ENCODE data around the gene ANO9. TPM values are rescaled to one million over a fixed set of nuclear protein-coding genes. Genes with fewer than 3 reads are reported as not detected.

The ANO9 gene
- total RNA-seq, 2 donors from 2014 or later: 15.6 to 26.4 TPM

DNA sequence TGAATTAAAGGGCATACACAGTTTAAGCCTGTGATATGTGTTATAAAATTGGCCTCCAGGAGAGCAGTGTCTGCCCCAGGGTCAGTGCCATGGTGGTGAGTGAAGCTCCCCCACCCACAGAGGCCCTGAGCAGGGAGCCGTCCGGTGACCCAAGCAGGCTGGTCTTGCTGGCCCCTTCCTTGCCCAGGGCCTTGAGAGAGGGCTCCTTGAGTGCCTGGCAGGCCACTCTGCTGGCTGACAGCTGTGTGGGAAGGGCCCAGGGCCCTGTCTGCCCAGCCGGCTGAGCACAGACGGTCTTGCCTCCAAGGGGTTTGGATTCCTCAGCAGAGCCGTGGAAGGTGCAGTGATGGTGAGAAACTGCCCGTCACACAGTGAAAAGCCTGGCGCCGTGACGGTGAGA is 34.1 kb upstream of the ANO9 start:
- TF ChIP-seq, protein P1, sequence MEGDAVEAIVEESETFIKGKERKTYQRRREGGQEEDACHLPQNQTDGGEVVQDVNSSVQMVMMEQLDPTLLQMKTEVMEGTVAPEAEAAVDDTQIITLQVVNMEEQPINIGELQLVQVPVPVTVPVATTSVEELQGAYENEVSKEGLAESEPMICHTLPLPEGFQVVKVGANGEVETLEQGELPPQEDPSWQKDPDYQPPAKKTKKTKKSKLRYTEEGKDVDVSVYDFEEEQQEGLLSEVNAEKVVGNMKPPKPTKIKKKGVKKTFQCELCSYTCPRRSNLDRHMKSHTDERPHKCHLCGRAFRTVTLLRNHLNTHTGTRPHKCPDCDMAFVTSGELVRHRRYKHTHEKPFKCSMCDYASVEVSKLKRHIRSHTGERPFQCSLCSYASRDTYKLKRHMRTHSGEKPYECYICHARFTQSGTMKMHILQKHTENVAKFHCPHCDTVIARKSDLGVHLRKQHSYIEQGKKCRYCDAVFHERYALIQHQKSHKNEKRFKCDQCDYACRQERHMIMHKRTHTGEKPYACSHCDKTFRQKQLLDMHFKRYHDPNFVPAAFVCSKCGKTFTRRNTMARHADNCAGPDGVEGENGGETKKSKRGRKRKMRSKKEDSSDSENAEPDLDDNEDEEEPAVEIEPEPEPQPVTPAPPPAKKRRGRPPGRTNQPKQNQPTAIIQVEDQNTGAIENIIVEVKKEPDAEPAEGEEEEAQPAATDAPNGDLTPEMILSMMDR (IDR thresholded peaks at IDR 0.05): no peak
- no peak for TF ChIP-seq POLR2A (IDR thresholded peaks at IDR 0.05)
- no peak for DNase-seq

DNA sequence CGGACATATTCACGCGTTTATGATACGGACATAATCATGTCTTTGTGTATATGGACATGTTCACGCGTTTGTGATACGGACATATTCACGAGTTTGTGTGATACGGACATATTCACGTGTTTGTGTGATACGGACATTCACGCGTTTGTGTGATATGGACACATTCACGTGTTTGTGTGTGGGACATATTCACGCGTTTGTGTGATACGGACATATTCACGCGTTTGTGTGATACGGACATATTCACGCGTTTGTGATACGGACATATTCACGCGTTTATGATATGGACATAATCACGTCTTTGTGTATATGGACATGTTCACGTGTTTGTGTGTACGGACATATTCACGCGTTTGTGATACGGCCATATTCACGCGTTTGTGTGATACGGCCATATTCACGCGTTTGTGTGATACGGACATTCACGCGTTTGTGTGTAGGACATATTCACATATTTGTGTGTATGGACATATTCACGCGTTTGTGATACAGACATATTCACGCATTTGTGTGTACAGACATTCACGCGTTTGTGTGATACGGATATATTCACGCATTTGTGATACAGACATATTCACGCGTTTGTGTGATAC is 33.2 kb upstream of the ANO9 start:
- Histone ChIP-seq H3K4me1 (peaks cover 3% of the 10 kb centered on the region), H3K36me3 (replicated peaks in 1 of 2; ENCODE audit: insufficient read depth in 1 of 2, low read depth in 2 of 2) (no peaks in the 10 kb centered on the region), H3K27ac (no peak overlapping the region), H3K27me3 (no peaks in the 10 kb centered on the region), H3K4me3 (no peak overlapping the region), H3K9me3 (no peaks in the 10 kb centered on the region)
- ATAC-seq: no peak
- WGBS, 2 donors: 88 to 92% methylated on average over 48 of the region's 48 CpGs
- DNase-seq: no peak
- TF ChIP-seq POLR2A (IDR thresholded peaks at IDR 0.05): no peak
- TF ChIP-seq, protein P1 (IDR thresholded peaks at IDR 0.05): no peak
- intact Hi-C loops (cut with DNase I): no loop called here

More for the DNA sequence above, 34.1 kb upstream of the ANO9 start:
- Histone ChIP-seq H3K4me3 (no peak overlapping the region), H3K27ac (no peak overlapping the region), H3K36me3 (replicated peaks in 1 of 2; ENCODE audit: insufficient read depth in 1 of 2, low read depth in 2 of 2) (no peaks in the 10 kb centered on the region), H3K4me1 (no peaks in the 10 kb centered on the region), H3K9me3 (no peaks in the 10 kb centered on the region), H3K27me3 (no peaks in the 10 kb centered on the region)
- WGBS, 2 donors: 96 to 97% methylated on average over 8 to 9 of the region's 9 CpGs
- ATAC-seq: no peak
- intact Hi-C loops (cut with DNase I): no loop called here

- Histone ChIP-seq H3K36me3 (replicated peaks in 1 of 2; ENCODE audit: insufficient read depth in 1 of 2, low read depth in 2 of 2) (no peaks in the 10 kb centered on the region), H3K27me3 (no peaks in the 10 kb centered on the region), H3K4me1 (peaks cover 5% of the 10 kb centered on the region), H3K9me3 (no peaks in the 10 kb centered on the region), H3K4me3 (no peak overlapping the region), H3K27ac (no peak overlapping the region)
- intact Hi-C loops (cut with DNase I): no loop called here
- no peak for TF ChIP-seq POLR2A (IDR thresholded peaks at IDR 0.05)
- TF ChIP-seq, protein P1 (IDR thresholded peaks at IDR 0.05): no peak
- DNase-seq: no peak
- WGBS, 2 donors: 89 to 93% methylated on average over 22 of the region's 22 CpGs
- ATAC-seq: no peak
Measured at GRCh38 chr11:473962-474785, 32.4 kb upstream of the ANO9 start.

DNA sequence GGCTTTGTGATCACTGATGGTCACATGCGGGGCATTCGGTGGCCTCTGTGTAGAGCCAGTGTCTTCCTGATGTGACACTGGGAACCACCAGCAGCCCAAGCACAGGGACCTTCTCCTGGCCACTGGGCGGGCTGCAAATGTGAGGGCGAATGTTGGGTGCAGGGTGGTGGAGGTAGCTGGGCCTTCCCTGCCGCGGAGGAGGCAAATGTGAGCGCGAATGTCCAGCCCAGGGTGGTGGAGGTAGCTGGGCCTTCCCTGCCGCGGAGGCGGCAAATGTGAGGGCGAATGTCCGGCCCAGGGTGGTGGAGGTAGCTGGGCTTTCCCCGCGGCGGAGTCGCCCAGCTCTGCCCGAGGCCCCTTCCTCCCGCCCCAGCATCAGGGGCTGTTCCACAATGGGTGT is 31.6 kb upstream of the ANO9 start:
- Histone ChIP-seq H3K27me3 (no peaks in the 10 kb centered on the region), H3K9me3 (no peaks in the 10 kb centered on the region), H3K36me3 (replicated peaks in 1 of 2; ENCODE audit: insufficient read depth in 1 of 2, low read depth in 2 of 2) (no peaks in the 10 kb centered on the region), H3K27ac (no peak overlapping the region), H3K4me1 (peaks cover 5% of the 10 kb centered on the region), H3K4me3 (no peak overlapping the region)
- TF ChIP-seq POLR2A (IDR thresholded peaks at IDR 0.05): no peak
- TF ChIP-seq, protein P1 (IDR thresholded peaks at IDR 0.05): no peak
- DNase-seq (no peak), ATAC-seq (no peak)
- intact Hi-C loops (cut with DNase I): no loop called here
- 93 to 95% methylated on average over 13 to 19 of the region's 19 CpGs for WGBS, 2 donors
